Endothelial cell (in vitro differentiated cells): ENCODE measurements around the gene SLC44A2. TPM values are rescaled to one million over a fixed set of nuclear protein-coding genes. Genes with fewer than 3 reads are reported as not detected.
A peak's percentile ranks its signal among the peaks of the same experiment; 100 is the strongest.

Experiments
- DNase-seq: peaks from one replicate; pipeline ENCODE4 v3.0.0; 2021; ENCODE audit warnings: low spot score
- H3K27ac Mint-ChIP-seq: one replicate; pipeline ENCODE4 v1.8.0; 2021; ENCODE audit warnings: mixed read lengths, inconsistent platforms; ENCODE audit not compliant: unreplicated experiment
- H3K27me3 Mint-ChIP-seq: one replicate; pipeline ENCODE4 v1.8.0; 2021; ENCODE audit warnings: mild to moderate bottlenecking, moderate library complexity, mixed read lengths, inconsistent platforms; ENCODE audit not compliant: unreplicated experiment
- H3K36me3 Mint-ChIP-seq: one replicate; pipeline ENCODE4 v1.8.0; 2021; ENCODE audit warnings: mild to moderate bottlenecking, low read depth, mixed read lengths, inconsistent platforms; ENCODE audit not compliant: unreplicated experiment
- H3K4me1 Mint-ChIP-seq: one replicate; pipeline ENCODE4 v1.8.0; 2021; ENCODE audit warnings: mild to moderate bottlenecking, mixed read lengths, inconsistent platforms; ENCODE audit not compliant: unreplicated experiment
- H3K4me3 Mint-ChIP-seq: one replicate; pipeline ENCODE4 v1.8.0; 2021; ENCODE audit warnings: mild to moderate bottlenecking, mixed read lengths, inconsistent platforms; ENCODE audit not compliant: unreplicated experiment
- H3K9me3 Mint-ChIP-seq: one replicate; pipeline ENCODE4 v1.8.0; 2021; ENCODE audit warnings: mixed read lengths, inconsistent platforms; ENCODE audit not compliant: unreplicated experiment
- total RNA-seq: library from RNA; stranded (reverse); fragmentation: NEBNext Ultra II Directional; extraction: Animal tissue kit (Norgen Biotek cat#: 25700); gene quantifications from one replicate; pipeline ENCODE4 v1.2.1, GENCODE V29; 2021; ENCODE audit not compliant: unreplicated experiment
- TF ChIP-seq, protein P1 (sequence below): fragments of 200-600 bp; sonication (generic); IDR thresholded peaks from one replicate; pipeline ENCODE4 v1.5.0; 2021; ENCODE audit warnings: antibody characterized with exemption; ENCODE audit not compliant: unreplicated experiment

Gene SLC44A2
- total RNA-seq, 1 donor from 2014 or later: 272 TPM

DNA sequence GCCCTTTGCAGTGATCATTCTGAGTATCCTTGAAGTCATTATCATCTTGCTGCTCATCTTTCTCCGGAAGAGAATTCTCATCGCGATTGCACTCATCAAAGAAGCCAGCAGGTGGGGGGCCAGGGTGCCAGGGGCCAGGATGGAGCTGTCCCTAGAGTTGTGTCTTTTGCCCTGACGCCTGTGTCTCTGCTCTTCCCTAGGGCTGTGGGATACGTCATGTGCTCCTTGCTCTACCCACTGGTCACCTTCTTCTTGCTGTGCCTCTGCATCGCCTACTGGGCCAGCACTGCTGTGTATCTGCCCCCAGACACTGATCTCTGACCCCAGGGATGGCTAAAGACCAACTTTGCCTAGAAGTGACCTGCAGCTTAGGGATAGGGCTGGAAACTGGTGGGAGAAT is 9.6 kb downstream of the SLC44A2 start:
- DNase-seq: no peak
- H3K27me3 Mint-ChIP-seq: peaks cover 11% of the 10 kb centered on the region
- no peaks in the 10 kb centered on the region for H3K9me3 Mint-ChIP-seq
- peak overlapping the region; percentile 65 for H3K4me3 Mint-ChIP-seq
- H3K4me1 Mint-ChIP-seq: peaks cover 16% of the 10 kb centered on the region
- TF ChIP-seq, protein P1, sequence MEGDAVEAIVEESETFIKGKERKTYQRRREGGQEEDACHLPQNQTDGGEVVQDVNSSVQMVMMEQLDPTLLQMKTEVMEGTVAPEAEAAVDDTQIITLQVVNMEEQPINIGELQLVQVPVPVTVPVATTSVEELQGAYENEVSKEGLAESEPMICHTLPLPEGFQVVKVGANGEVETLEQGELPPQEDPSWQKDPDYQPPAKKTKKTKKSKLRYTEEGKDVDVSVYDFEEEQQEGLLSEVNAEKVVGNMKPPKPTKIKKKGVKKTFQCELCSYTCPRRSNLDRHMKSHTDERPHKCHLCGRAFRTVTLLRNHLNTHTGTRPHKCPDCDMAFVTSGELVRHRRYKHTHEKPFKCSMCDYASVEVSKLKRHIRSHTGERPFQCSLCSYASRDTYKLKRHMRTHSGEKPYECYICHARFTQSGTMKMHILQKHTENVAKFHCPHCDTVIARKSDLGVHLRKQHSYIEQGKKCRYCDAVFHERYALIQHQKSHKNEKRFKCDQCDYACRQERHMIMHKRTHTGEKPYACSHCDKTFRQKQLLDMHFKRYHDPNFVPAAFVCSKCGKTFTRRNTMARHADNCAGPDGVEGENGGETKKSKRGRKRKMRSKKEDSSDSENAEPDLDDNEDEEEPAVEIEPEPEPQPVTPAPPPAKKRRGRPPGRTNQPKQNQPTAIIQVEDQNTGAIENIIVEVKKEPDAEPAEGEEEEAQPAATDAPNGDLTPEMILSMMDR: no peak
- H3K36me3 Mint-ChIP-seq: peaks cover 43% of the 10 kb centered on the region
- H3K27ac Mint-ChIP-seq: no peak overlapping the region

DNA sequence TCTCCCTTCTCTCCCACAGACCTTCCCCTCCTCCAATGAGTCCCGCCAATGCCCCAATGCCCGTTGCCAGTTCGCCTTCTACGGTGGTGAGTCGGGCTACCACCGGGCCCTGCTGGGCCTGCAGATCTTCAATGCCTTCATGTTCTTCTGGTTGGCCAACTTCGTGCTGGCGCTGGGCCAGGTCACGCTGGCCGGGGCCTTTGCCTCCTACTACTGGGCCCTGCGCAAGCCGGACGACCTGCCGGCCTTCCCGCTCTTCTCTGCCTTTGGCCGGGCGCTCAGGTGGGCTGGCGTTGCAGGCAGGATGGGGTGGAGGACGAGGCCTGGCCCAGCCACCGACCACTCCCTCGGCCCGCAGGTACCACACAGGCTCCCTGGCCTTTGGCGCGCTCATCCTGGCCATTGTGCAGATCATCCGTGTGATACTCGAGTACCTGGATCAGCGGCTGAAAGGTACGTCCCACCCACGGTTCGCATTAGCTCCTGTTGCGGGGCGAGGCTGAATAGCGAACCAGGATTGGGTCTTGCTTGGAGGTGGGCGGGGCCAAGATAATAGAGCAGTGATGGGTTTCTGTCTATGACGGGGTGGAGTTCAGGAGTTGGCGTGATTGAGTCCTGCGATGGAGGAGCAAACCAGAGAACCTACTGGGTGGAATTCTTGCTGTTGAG is 11.1 kb downstream of the SLC44A2 start:
- Mint-ChIP-seq H3K36me3 (peaks cover 38% of the 10 kb centered on the region), H3K9me3 (no peaks in the 10 kb centered on the region), H3K27ac (no peak overlapping the region), H3K27me3 (peaks cover 13% of the 10 kb centered on the region), H3K4me3 (peak overlapping the region; percentile 72), H3K4me1 (peaks cover 16% of the 10 kb centered on the region)
- DNase-seq: no peak
- TF ChIP-seq, protein P1: no peak

DNA sequence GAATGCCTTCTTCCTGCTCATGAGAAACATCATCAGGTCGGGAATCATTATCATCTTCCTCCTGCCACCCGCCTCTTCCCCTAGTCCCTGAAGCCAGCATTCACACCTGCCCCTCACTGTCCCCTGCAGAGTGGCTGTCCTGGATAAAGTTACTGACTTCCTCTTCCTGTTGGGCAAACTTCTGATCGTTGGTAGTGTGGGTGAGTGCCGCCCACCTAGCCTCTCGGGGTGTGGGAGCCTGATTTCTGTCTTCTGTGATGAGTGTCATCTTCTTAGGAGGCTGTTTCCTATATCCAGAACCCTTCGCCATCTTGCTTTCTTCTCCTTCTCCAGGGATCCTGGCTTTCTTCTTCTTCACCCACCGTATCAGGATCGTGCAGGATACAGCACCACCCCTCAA is 12.5 kb downstream of the SLC44A2 start:
- H3K9me3 Mint-ChIP-seq: no peaks in the 10 kb centered on the region
- peak overlapping the region; percentile 61 for H3K27ac Mint-ChIP-seq
- peaks cover 27% of the 10 kb centered on the region for H3K4me1 Mint-ChIP-seq
- no peak for DNase-seq
- TF ChIP-seq, protein P1: no peak
- peaks cover 33% of the 10 kb centered on the region for H3K36me3 Mint-ChIP-seq
- peak overlapping the region; percentile 35 for H3K4me3 Mint-ChIP-seq
- peaks cover 18% of the 10 kb centered on the region for H3K27me3 Mint-ChIP-seq

DNA sequence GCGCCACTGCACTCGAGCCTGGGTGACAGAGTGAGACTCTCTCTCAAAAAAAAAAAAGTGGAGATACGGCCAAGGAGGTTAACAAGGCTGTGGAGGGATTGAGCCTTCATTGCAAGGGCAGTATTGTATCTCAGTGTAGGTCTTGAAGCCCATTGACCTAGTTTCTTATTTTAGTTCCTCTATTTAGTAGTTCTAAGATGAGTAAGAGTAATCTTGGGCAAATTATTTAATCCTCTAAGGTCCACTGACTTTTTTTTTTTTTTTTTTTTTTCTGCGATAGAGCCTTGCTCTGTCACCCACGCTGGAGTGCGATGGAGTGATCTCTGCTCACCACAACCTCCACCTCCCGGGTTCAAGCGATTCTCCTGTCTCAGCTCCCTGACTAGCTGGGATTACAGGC is 14.5 kb downstream of the SLC44A2 start:
- Mint-ChIP-seq H3K4me3 (no peak overlapping the region), H3K4me1 (peaks cover 40% of the 10 kb centered on the region), H3K36me3 (peaks cover 35% of the 10 kb centered on the region), H3K9me3 (no peaks in the 10 kb centered on the region), H3K27me3 (peaks cover 18% of the 10 kb centered on the region), H3K27ac (no peak overlapping the region)
- TF ChIP-seq, protein P1: no peak
- DNase-seq: no peak

DNA sequence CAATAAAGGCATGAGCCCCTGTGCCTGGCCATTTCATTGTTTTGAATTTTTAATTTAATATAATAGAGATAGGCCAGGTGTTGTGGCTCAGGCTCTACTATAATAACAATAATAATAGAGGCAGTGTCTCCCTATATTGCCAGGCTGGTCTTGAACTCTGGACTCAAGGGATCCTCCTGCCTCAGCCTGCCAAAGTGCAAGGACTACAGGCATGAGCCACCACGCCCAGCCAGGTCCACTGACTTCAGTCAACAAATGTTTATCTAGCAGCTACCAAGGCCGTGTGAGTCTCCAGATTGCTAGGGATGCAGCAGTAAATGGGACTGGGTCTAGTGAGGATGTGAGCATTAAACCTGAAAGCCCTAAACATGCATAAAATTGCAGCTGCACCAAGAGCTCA is 15.0 kb downstream of the SLC44A2 start:
- Mint-ChIP-seq H3K9me3 (no peaks in the 10 kb centered on the region), H3K27ac (no peak overlapping the region), H3K36me3 (peaks cover 30% of the 10 kb centered on the region), H3K4me1 (peaks cover 36% of the 10 kb centered on the region), H3K27me3 (peaks cover 18% of the 10 kb centered on the region), H3K4me3 (no peak overlapping the region)
- TF ChIP-seq, protein P1: no peak
- no peak for DNase-seq
